Left ventricle myocardium inferior (tissue), 1 donor: Measurements from ENCODE around the gene DDX41. TPM values are rescaled to one million over a fixed set of nuclear protein-coding genes. Genes with fewer than 3 reads are reported as not detected.

Experiments used
- DNase-seq: peaks from one replicate; pipeline ENCODE4 v3.0.0-alpha.2; 2020
- H3K27ac ChIP-seq: fragments of 200-600 bp; replicated peaks from 2 replicates; pipeline ENCODE4 v1.8.0; 2021
- H3K27me3 ChIP-seq: fragments of 200-600 bp; 2 replicates; pipeline ENCODE4 v1.8.0; 2021; ENCODE audit warnings: low read depth
- H3K36me3 ChIP-seq: fragments of 200-600 bp; 2 replicates; pipeline ENCODE4 v1.8.0; 2021
- H3K4me1 ChIP-seq: fragments of 200-600 bp; 2 replicates; pipeline ENCODE4 v1.8.0; 2021
- H3K4me3 ChIP-seq: fragments of 200-600 bp; 2 replicates; pipeline ENCODE4 v1.8.0; 2021; ENCODE audit warnings: mild to moderate bottlenecking, moderate library complexity
- H3K9me3 ChIP-seq: fragments of 200-600 bp; replicated peaks from 2 replicates; pipeline ENCODE4 v1.8.0; 2021
- intact Hi-C: fragments of 100-400 bp; cut with micrococcal nuclease; formaldehyde crosslinking; loops from one replicate; pipeline ENCODE4 v1.11.0; 2022
- total RNA-seq: library from RNA; stranded (reverse); fragmentation: NEBNext Ultra II Directional; extraction: Animal tissue kit (Norgen Biotek cat#: 25700); gene quantifications from one replicate; pipeline ENCODE4 v1.2.1, GENCODE V29; 2021
- TF ChIP-seq, protein P1 (sequence below): fragments of 200-600 bp; IDR thresholded peaks from 2 replicates; pipeline ENCODE4 v1.8.0; 2021; ENCODE audit warnings: antibody characterized with exemption, mild to moderate bottlenecking, borderline replicate concordance
- donor health status: DM: no; HTN: yes; CAD: no; lungs with severe emphysema.

DDX41 gene
- total RNA-seq, 1 donor from 2014 or later, result 29.7 TPM

DNA sequence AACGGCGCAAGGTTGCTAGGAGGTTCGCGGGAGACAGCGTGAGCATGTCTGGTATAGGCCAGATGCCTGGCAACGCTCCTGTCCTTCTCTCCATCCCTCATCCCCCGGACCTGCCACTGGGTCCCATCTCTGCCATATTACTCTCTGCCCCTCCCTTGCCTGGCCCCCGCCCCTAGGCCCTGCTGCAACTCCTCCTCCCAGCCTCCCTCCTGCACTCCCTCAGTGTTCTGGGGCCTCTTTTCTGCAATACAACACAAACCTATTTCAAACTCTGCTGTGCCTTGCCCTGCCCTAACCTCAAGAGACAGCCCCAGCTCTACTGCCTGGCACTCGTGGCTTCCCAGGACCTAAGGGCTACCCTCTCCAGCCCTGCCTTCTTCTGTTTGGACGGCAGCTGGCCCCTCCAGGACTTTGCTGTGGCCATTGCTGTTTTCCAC, 34.4 kb downstream of the DDX41 start:
- H3K4me3 ChIP-seq, result no peak overlapping the region
- H3K9me3 ChIP-seq, result no peaks in the 10 kb centered on the region
- peaks cover 32% of the 10 kb centered on the region for H3K36me3 ChIP-seq
- H3K4me1 ChIP-seq, result peaks cover 28% of the 10 kb centered on the region
- peaks cover 51% of the 10 kb centered on the region for H3K27me3 ChIP-seq
- H3K27ac ChIP-seq, result no peak overlapping the region
- TF ChIP-seq, protein P1, sequence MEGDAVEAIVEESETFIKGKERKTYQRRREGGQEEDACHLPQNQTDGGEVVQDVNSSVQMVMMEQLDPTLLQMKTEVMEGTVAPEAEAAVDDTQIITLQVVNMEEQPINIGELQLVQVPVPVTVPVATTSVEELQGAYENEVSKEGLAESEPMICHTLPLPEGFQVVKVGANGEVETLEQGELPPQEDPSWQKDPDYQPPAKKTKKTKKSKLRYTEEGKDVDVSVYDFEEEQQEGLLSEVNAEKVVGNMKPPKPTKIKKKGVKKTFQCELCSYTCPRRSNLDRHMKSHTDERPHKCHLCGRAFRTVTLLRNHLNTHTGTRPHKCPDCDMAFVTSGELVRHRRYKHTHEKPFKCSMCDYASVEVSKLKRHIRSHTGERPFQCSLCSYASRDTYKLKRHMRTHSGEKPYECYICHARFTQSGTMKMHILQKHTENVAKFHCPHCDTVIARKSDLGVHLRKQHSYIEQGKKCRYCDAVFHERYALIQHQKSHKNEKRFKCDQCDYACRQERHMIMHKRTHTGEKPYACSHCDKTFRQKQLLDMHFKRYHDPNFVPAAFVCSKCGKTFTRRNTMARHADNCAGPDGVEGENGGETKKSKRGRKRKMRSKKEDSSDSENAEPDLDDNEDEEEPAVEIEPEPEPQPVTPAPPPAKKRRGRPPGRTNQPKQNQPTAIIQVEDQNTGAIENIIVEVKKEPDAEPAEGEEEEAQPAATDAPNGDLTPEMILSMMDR, result no peak
- DNase-seq, result no peak
- intact Hi-C loops, result no loop called here

- Histone ChIP-seq H3K36me3 (peaks cover 11% of the 10 kb centered on the region), H3K27me3 (peaks cover 57% of the 10 kb centered on the region), H3K4me1 (peaks cover 41% of the 10 kb centered on the region), H3K9me3 (no peaks in the 10 kb centered on the region), H3K27ac (peak overlapping the region; percentile 67), H3K4me3 (no peak overlapping the region)
- intact Hi-C loops, result no loop called here
- no peak for DNase-seq
- TF ChIP-seq, protein P1, result no peak
Measured at GRCh38 chr5:177479774-177480173, 37.0 kb downstream of the DDX41 start.

- TF ChIP-seq, protein P1, result no peak
- H3K36me3 ChIP-seq, result peaks cover 8% of the 10 kb centered on the region
- no peak overlapping the region for H3K4me3 ChIP-seq
- intact Hi-C loops, result no loop called here
- peaks cover 47% of the 10 kb centered on the region for H3K4me1 ChIP-seq
- no peaks in the 10 kb centered on the region for H3K9me3 ChIP-seq
- peaks cover 59% of the 10 kb centered on the region for H3K27me3 ChIP-seq
- peak; percentile 92 for DNase-seq
- peak overlapping the region; percentile 67 for H3K27ac ChIP-seq
Measured at GRCh38 chr5:177478711-177479646, 37.8 kb downstream of the DDX41 start.

DNA sequence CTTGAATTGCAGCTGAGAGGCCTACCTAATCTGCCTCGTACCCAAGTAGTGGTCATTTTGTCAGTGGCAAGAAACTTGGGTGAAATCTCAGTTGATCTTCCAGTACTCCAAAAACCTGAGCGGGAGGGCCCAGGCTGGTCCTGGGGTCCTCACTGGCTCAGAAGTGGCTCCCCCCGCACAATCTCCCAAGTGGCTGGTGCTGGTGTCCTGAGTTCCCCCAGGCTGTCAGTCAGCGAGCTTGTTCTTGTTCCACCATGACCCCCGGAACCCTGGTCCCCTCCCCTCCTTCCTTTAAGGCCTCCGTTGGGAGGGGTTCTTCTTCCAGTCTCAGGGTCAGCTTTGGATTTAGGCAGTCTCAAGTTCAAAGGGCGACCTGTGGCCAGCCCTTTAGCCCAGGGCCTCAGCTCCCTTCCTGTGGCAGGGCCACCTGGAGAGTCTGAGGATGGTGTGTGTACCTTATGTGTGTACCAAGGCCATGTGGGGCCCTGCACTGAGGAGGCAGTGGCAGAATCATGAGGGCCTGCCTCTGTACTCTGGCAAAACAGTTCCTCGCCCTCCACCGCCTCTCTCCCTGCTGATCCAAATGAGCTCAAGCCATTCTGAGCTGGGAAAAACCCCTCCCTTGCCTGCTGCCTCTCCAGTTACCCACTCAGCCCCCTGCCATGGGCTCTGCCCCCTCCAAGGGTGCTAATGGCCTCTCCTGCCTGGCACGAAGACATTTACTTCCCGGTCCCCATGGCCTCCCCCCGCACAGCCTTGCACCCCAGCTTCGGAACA, 38.9 kb downstream of the DDX41 start:
- intact Hi-C loops, result no loop called here
- Histone ChIP-seq H3K27me3 (peaks cover 58% of the 10 kb centered on the region), H3K36me3 (no peaks in the 10 kb centered on the region), H3K4me1 (peaks cover 53% of the 10 kb centered on the region), H3K9me3 (no peaks in the 10 kb centered on the region), H3K27ac (peak overlapping the region; percentile 67), H3K4me3 (no peak overlapping the region)
- TF ChIP-seq, protein P1, result no peak
- DNase-seq, result no peak

- TF ChIP-seq, protein P1, result no peak
- H3K4me1 ChIP-seq, result peaks cover 65% of the 10 kb centered on the region
- H3K36me3 ChIP-seq, result no peaks in the 10 kb centered on the region
- H3K9me3 ChIP-seq, result no peaks in the 10 kb centered on the region
- peaks cover 64% of the 10 kb centered on the region for H3K27me3 ChIP-seq
- peak overlapping the region; percentile 47 for H3K27ac ChIP-seq
- no peak for DNase-seq
- no peak overlapping the region for H3K4me3 ChIP-seq
- intact Hi-C loops, result no loop called here
Measured at GRCh38 chr5:177476531-177477233, 40.1 kb downstream of the DDX41 start.
